HL-60 (cell line): ENCODE results near the gene MAN2B1.

Source experiments
- CTCF ChIP-seq: IDR thresholded peaks from one replicate; pipeline ENCODE4 v1.5.1; 2011; ENCODE audit warnings: low read length, control low read depth, inconsistent platforms; ENCODE audit not compliant: insufficient read depth
- POLR2AphosphoS5 ChIP-seq: IDR thresholded peaks from 2 replicates; pipeline ENCODE4 v1.6.1; 2012; ENCODE audit warnings: low read depth
- REST ChIP-seq: IDR thresholded peaks from 2 replicates; pipeline ENCODE4 v1.6.1; 2012; ENCODE audit warnings: low read depth; ENCODE audit not compliant: insufficient replicate concordance
- SPI1 ChIP-seq: IDR thresholded peaks from 2 replicates; pipeline ENCODE4 v1.6.1; 2012; ENCODE audit warnings: low read depth, mild to moderate bottlenecking, borderline replicate concordance

- no peak for TF ChIP-seq POLR2AphosphoS5
- no peak for TF ChIP-seq CTCF
- no peak for TF ChIP-seq REST
- TF ChIP-seq SPI1: no peak
Observed at GRCh38 chr19:12672744-12673143, 6.2 kb upstream of the MAN2B1 start.
